T-helper 1 cell treated with Interleukin-12 subunit alpha and Interleukin-12 subunit beta and Interleukin-4 antibody, amounts not matched to agents 30 ng/mL and 1 ng/mL, for 36 hours (primary cell): ENCODE results near the gene TESK2. TPM values are rescaled to one million over a fixed set of nuclear protein-coding genes. Genes with fewer than 3 reads are reported as not detected.
"Not testable (repeated sequence)": the region's sequence is repeated elsewhere in the genome, so short reads cannot be mapped to it uniquely, and the experiment has no call there.

Experiments used
- intact Hi-C: fragments of 100-400 bp; cut with micrococcal nuclease; formaldehyde crosslinking; loops from one replicate; pipeline ENCODE4 v1.15.1; 2024
- total RNA-seq: library from RNA; stranded (reverse); gene quantifications from 2 replicates; pipeline ENCODE4 v1.2.3, GENCODE V29; 2022

The TESK2 gene
- total RNA-seq, 1 donor from 2014 or later, result 2.8 TPM

- intact Hi-C loops, result no loop called here
Measured at GRCh38 chr1:45510972-45511527, 20.1 kb upstream of the TESK2 start.

DNA sequence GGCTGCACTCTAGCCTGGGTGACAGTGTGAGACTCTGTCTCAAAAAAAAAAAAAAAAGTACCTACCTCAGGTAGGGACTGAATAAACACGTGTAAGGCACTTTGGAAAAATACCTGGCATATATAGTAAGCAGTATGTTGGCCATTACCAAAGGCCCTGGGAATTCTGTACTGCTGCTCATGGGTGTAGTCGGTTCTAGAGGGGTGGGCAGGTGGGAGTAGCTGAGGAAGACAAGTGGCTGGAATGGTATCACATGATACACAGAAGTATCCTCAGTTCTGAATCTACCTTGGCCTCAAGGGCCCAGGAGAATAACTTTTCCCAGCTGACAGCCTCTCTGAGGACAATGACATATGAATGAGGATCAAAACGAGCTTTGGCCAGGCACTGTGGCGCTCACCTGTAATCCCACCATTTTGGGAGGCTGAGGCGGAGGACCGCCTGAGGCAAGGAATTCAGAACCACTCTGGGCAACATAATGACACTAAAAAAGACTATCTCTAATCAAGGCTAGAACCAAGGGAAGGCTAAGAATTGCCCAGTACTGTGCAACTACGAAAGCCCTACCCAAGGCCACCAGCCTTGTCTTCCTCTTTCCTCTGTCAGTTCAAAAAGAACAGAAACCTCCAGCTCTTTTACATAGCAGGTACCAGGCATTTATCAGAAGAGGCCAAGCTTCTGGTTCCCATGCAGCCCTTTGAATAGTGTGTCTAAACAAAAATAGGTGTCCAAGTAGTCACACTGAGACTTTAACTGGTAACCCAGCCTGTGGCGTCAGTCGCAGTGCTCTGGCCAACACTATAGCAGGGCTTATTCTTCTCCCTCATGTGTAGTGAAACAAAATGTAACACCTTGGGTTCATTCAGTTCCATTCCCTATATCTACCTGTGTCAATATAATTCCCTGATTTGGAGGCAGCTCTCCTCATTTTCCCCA lies 19.3 kb upstream of the TESK2 start:
- intact Hi-C loops, result no loop called here

DNA sequence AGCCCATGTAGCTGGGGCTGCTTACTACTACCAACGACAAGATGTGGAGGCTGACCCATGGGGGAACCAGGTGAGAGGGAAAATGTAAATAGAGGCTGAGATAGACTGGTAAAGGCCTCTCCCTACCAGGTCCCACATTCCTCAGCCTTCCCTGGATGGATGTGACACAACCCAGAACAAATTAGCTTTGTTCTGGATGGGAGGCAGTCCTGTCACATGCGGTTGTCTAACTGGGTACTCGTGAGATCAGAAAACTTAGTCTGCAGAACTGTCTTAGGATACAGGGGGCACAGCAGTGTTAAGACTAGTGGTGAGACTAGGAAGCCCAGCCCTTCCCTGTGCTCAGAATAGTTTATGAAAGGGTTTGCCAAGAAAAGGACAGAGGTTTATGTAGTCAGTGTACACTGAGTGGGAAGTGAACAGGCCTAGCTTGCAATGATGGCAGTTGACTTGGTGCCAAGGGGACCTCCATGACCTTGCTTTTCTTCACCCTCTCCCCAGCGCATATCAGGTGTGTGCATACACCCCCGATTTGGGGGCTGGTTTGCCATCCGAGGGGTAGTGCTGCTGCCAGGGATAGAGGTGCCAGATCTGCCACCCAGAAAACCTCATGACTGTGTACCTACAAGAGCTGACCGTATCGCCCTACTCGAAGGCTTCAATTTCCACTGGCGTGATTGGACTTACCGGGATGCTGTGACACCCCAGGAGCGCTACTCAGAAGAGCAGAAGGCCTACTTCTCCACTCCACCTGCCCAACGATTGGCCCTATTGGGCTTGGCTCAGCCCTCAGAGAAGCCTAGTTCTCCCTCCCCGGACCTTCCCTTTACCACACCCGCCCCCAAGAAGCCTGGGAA lies 17.6 kb upstream of the TESK2 start:
- intact Hi-C loops, result no loop called here

GRCh38 chr1:45507893-45508292 lies 16.9 kb upstream of the TESK2 start:
- intact Hi-C loops, result no loop called here

GRCh38 chr1:45507195-45507594 lies 16.2 kb upstream of the TESK2 start:
- intact Hi-C loops, result no loop called here

GRCh38 chr1:45503462-45504360 lies 12.7 kb upstream of the TESK2 start:
- intact Hi-C loops, result loop anchor here (5.0 kb wide), 1 partner anchor 299 kb away; the partner anchor contains the start of gene MAST2

GRCh38 chr1:45501505-45501859 lies 10.5 kb upstream of the TESK2 start:
- intact Hi-C loops, result loop anchor here (2.0 to 5.0 kb wide), 2 partner anchors 199 to 301 kb away; partner anchors contain the start of gene MAST2

- intact Hi-C loops, result no loop called here
Measured at GRCh38 chr1:45499415-45499769, 8.4 kb upstream of the TESK2 start.

GRCh38 chr1:45498279-45498678 lies 7.3 kb upstream of the TESK2 start:
- intact Hi-C loops, result no loop called here

GRCh38 chr1:45493116-45493697 lies 2.2 kb upstream of the TESK2 start:
- intact Hi-C loops, result loop anchor here (1.0 to 5.0 kb wide), 5 partner anchors 134 to 1819 kb away; partner anchors contain the start of genes NSUN4 and STIL

GRCh38 chr1:45492691-45493090 lies 1.7 kb upstream of the TESK2 start:
- intact Hi-C loops, result loop anchor here (1.0 to 5.0 kb wide), 5 partner anchors 133 to 1820 kb away; partner anchors contain the start of genes NSUN4 and STIL

DNA sequence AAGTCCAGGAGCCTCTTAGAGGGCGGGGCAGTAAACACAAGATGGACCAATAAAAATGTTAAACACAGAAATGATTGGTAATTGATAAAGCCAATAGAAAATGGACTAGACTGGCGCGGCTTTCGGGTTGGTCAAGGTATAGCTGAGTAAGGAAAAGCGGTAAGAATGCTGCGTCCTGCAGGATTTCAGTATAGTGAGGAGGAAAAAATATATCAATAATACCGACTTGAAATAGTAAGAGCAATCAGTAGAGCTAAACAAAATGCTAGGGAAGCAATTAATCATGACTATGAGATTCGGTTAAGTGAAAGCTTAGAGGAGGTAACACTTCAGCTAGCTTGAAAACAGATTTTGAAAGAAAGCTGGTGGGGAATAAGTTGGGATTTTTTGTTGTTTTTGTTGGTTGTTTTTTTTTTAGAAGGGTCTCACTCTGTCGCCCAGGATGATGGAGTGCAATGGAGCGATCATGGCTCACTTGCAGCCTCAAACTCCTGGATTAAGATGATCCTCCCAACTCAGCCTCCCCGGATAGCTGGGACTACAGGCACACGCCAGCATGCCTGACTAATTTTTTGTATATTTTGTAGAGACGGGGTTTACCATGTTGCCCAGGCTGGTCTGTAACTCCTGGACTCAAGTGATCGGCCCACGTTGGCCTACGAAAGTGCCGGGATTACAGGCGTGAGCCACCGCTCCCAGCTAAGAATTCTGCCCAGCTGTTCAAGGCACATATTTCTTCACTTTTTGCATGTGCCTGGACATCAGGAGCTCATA lies 711 bp upstream of the TESK2 start:
- intact Hi-C loops, result loop anchor here (1.0 to 5.0 kb wide), 22 partner anchors 9 to 1821 kb away; partner anchors contain the start of genes AKR1A1, ARMH1, CCDC163 and EIF2B3

DNA sequence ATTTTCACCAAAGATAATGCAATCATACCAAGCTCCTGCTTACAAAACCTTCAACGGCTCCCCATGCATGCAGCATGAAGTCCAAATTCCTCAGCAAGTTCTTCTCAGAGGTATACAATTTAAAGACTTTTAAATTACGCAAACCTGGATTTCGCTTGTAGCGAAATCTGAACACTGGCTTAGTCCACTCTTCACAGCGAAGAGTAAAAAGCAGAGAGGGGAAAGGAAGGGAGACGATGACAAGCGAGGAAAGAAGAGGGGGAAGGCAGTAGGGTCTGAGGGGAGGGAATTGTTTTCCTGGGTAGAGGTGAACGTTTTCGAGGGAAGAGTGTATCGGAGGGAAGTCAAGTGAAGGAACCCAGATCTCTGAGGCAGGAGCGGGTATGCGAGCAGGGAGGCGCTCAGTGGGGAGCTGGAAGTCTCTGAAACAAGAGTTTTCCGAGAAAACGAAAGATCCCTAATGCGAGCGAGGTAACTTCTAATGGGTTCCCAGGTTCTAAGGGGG lies 790 bp downstream of the TESK2 start:
- intact Hi-C loops, result loop anchor here (2.0 to 5.0 kb wide), 6 partner anchors 187 to 1822 kb away; partner anchors contain the start of genes NSUN4 and STIL

GRCh38 chr1:45489379-45489778 lies 1.6 kb downstream of the TESK2 start:
- intact Hi-C loops, result not testable (repeated sequence)

GRCh38 chr1:45488666-45489377 lies 2.1 kb downstream of the TESK2 start:
- intact Hi-C loops, result no loop called here

- intact Hi-C loops, result no loop called here
Measured at GRCh38 chr1:45485949-45486348, 5.0 kb downstream of the TESK2 start.

DNA sequence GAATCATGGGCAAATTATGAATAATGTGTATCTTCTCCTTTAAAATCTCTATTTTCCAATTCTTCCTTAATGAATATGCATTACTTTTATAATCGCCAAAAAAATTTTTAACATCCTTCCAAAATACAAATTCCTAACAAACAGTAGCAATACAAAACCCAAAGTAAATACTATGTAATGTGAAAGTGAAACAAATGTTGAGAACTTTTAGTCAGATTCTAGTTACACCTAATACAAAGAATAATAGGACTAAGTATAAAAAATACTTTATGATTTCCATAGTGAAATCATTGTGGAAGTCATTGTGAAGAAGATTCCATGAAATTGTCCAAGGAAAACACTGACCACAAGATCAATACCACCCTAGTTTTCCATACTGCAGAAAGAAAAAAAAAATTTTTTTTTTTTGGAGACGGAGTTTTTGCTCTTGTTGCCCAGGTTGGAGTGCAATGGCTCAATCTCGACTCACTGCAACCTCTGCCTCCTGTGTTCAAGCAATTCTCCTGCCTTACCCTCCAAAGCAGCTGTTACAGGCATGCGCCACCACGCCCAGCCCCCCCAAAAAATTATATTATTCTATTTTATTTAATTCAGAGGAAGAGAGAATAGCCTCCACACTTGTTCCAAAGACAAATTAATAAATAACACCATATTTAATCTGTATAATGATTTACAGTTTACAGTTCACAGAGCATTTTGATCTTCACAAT lies 11.8 kb downstream of the TESK2 start:
- intact Hi-C loops, result no loop called here
